Thyroid gland (tissue), 4 donors: ENCODE measurements around the gene TMEM161A. TPM values are rescaled to one million over a fixed set of nuclear protein-coding genes. Genes with fewer than 3 reads are reported as not detected.
A peak's percentile ranks its signal among the peaks of the same experiment; 100 is the strongest.

Experiments
- DNase-seq, 2 donors: peaks; one replicate each; pipeline ENCODE4 v3.0.0-alpha.2; 2019
- H3K27ac ChIP-seq, 3 donors: fragments of 200-600 bp; sonication (generic); 1 replicate in 2 of 3; 2 replicates in 1 of 3; pipeline ENCODE4 v1.5.1; 2016 to 2019; ENCODE audit warnings: mild to moderate bottlenecking in 1 of 3, moderate library complexity in 1 of 3
- H3K27me3 ChIP-seq: fragments of 200-600 bp; sonication (generic); one replicate; pipeline ENCODE4 v1.5.1; 2019
- H3K36me3 ChIP-seq, 2 donors: fragments of 200-600 bp; sonication (generic); one replicate each; pipeline ENCODE4 v1.5.1; 2016 to 2019
- H3K4me1 ChIP-seq, 2 donors: fragments of 200-600 bp; sonication (generic); one replicate each; pipeline ENCODE4 v1.5.1; 2017 to 2019
- H3K4me3 ChIP-seq, 3 donors: fragments of 200-600 bp; sonication (generic); replicated peaks in 1 of 3; 1 replicate in 2 of 3; 2 replicates in 1 of 3; pipeline ENCODE4 v1.5.1; 2016; ENCODE audit warnings: mild to moderate bottlenecking in 1 of 3
- H3K9me3 ChIP-seq: fragments of 200-600 bp; sonication (generic); one replicate; pipeline ENCODE4 v1.5.1; 2017
- CTCF ChIP-seq, 6 experiments: fragments of 200-600 bp in 3 of 6; fragments of 450-650 bp in 3 of 6; sonication (generic) in 3 of 6; IDR thresholded peaks; one replicate each; pipeline ENCODE4 v1.5.1; 2016 to 2019; ENCODE audit warnings: antibody characterized with exemption in 6 of 6, mild to moderate bottlenecking in 2 of 6, inconsistent platforms in 1 of 6, moderate library complexity in 1 of 6
- POLR2A ChIP-seq, 2 donors: fragments of 450-650 bp; IDR thresholded peaks; one replicate each; pipeline ENCODE4 v1.6.1; 2017; ENCODE audit warnings: antibody characterized with exemption in 2 of 2, mild to moderate bottlenecking in 2 of 2, moderate library complexity in 1 of 2
- WGBS, 2 donors: methylation state at CpG; one replicate each; pipeline ENCODE4 v1.1.5; 2017; 5-methylcytosine and 5-hydroxymethylcytosine counted together
- intact Hi-C: fragments of 100-400 bp; cut with DNase I; formaldehyde crosslinking; loops from one replicate; pipeline ENCODE4 v1.15.1; 2023
- total RNA-seq, 4 donors: library from RNA; depleted of rRNA; stranded (reverse); fragments of >200 nt; gene quantifications; one replicate each; pipeline ENCODE4 v1.2.3, GENCODE V29; 2016

Gene TMEM161A
- total RNA-seq, 4 donors from 2014 or later: 29.6 to 37.8 (median 33.1) TPM

- H3K27me3 ChIP-seq: no peaks in the 10 kb centered on the region
- intact Hi-C loops: loop anchor here (10.0 kb wide), 1 partner anchor 77 kb away; no protein-coding TSS in a partner anchor
- no peaks in the 10 kb centered on the region for H3K9me3 ChIP-seq
- no peak overlapping the region for H3K4me3 ChIP-seq
- no peak overlapping the region for H3K27ac ChIP-seq
- WGBS, 2 donors: 98 to 100% methylated on average over 4 to 5 of the region's 5 CpGs
- TF ChIP-seq CTCF (IDR thresholded peaks at IDR 0.05): no peak
- no peak for TF ChIP-seq POLR2A (IDR thresholded peaks at IDR 0.05)
- H3K4me1 ChIP-seq: peaks cover 4 to 7% of the 10 kb centered on the region in 2 donors
- DNase-seq: no peak
- peaks cover 0 to 4% of the 10 kb centered on the region in 2 donors for H3K36me3 ChIP-seq
These were observed 9.1 kb upstream of the TMEM161A start for GRCh38 chr19:19147344-19147743.

DNA sequence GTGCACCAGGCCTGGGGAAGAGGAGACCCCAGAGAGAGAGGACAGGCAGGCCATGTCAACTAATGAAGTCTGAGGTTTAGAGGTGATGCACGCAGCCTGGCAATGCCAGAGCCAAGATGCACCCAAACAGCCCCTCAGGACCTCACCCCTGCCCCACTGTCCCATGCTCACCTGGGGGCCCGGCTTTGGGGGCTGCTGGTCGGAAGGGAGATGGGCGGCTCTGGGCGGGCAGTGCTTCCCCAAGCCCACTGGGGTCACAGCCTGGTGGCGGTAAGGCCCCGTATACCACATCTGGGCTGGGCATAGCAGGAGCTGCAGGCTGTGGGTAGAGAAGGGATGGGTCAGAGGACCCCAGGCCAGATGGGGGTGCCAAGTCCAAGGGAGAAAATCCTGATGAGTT is 8.6 kb upstream of the TMEM161A start:
- DNase-seq: no peak
- Histone ChIP-seq H3K27ac (no peak overlapping the region), H3K9me3 (no peaks in the 10 kb centered on the region), H3K4me3 (no peak overlapping the region), H3K36me3 (peaks cover 0 to 4% of the 10 kb centered on the region in 2 donors), H3K4me1 (peaks cover 4 to 7% of the 10 kb centered on the region in 2 donors), H3K27me3 (no peaks in the 10 kb centered on the region)
- no peak for TF ChIP-seq POLR2A (IDR thresholded peaks at IDR 0.05)
- no peak for TF ChIP-seq CTCF (IDR thresholded peaks at IDR 0.05)
- WGBS, 2 donors: 91 to 98% methylated on average over 6 to 7 of the region's 7 CpGs
- intact Hi-C loops: loop anchor here (10.0 kb wide), 1 partner anchor 78 kb away; no protein-coding TSS in a partner anchor

DNA sequence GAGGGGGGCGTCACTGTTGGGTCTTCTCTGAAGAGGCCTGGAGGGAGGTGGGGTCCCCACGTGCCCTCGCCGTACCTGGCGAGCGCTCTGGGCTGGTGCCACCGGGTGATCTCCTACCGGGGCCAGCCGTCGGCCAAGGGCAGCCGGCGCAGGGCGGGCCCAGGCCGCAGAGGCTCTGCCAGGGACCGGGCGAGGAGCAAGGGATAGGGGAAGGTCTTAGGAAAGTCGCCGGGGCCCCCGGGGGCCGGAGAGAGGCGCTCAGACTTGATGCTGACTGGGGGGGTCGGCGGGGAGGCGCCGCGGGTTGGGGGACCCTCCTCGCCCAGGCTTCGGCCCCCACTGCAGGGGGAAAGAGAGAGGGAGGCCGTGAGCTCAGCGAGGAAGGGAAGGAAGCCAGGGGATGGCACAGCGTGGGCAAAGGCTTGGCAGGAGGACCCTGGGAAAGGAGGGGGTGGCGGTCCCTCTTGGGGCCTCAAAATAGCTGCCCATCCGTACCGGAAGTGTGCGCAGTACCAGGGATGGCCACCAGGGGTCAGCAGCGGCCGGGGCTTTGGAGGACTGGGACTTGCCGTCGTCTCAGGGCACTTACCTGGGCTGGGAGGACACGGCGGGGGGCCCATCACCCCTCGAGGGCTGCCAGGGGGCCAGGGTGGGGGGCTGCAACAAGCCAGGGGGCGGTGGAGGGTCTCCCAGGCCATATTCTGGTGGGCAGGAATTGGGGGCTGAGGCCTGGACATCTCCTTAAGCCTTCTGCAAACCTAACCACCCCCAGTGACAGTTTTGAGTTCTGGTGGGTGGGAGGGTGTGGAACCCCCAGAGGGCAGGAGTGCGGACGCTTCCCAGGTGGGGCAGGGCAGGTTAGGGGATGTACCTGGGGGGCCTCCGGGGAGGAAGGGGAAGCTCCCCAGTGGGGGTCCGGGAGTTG is 7.7 kb upstream of the TMEM161A start:
- Histone ChIP-seq H3K9me3 (no peaks in the 10 kb centered on the region), H3K27me3 (no peaks in the 10 kb centered on the region), H3K4me3 (no peak overlapping the region), H3K4me1 (peaks cover 4 to 7% of the 10 kb centered on the region in 2 donors), H3K27ac (no peak overlapping the region), H3K36me3 (peaks cover 0 to 4% of the 10 kb centered on the region in 2 donors)
- intact Hi-C loops: loop anchor here (10.0 kb wide), 1 partner anchor 79 kb away; no protein-coding TSS in a partner anchor
- 37 to 48% methylated on average over 17 to 32 of the region's 47 CpGs for WGBS, 2 donors
- DNase-seq: peak; percentile 69 to 77
- TF ChIP-seq POLR2A (IDR thresholded peaks at IDR 0.05) (no peak), CTCF (IDR thresholded peaks at IDR 0.05) (peak; percentile 80 to 99 (median 92))

DNA sequence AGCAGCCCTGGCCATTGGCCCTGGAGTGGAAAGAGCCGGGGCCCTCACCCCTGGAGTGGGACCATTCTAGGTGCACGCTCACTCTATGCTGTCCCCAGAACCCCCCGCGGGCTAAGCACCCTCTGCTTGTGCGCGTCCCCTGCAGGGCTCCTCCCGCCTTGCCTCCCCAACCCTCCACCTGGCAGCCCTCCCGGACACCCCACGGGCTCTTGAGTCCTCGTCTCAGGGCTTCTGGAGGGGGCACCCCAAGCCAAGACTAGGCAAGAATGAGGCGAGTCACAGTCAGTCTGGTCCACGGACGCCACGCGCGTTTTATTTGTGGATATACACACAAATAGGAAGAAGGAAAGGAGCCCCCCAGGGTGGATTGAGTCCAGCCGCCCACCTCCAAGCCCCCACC is 7.0 kb upstream of the TMEM161A start:
- no peaks in the 10 kb centered on the region for H3K27me3 ChIP-seq
- no peak overlapping the region for H3K27ac ChIP-seq
- H3K4me1 ChIP-seq: peaks cover 4 to 7% of the 10 kb centered on the region in 2 donors
- DNase-seq: no peak
- no peak overlapping the region for H3K4me3 ChIP-seq
- H3K9me3 ChIP-seq: no peaks in the 10 kb centered on the region
- intact Hi-C loops: loop anchor here (10.0 kb wide), 1 partner anchor 80 kb away; no protein-coding TSS in a partner anchor
- WGBS, 2 donors: 94 to 95% methylated on average over 4 to 9 of the region's 17 CpGs
- TF ChIP-seq CTCF (IDR thresholded peaks at IDR 0.05) (no peak), POLR2A (IDR thresholded peaks at IDR 0.05) (no peak)
- peaks cover 0 to 4% of the 10 kb centered on the region in 2 donors for H3K36me3 ChIP-seq

- intact Hi-C loops: loop anchor here (2.0 to 10.0 kb wide), 2 partner anchors 82 to 88 kb away; no protein-coding TSS in a partner anchor
- 90 to 92% methylated on average over 12 of the region's 12 CpGs for WGBS, 2 donors
- no peaks in the 10 kb centered on the region for H3K36me3 ChIP-seq
- no peaks in the 10 kb centered on the region for H3K27me3 ChIP-seq
- TF ChIP-seq POLR2A (IDR thresholded peaks at IDR 0.05): no peak
- no peak for TF ChIP-seq CTCF (IDR thresholded peaks at IDR 0.05)
- no peak overlapping the region for H3K4me3 ChIP-seq
- peaks cover 11% of the 10 kb centered on the region in 2 donors for H3K4me1 ChIP-seq
- H3K9me3 ChIP-seq: no peaks in the 10 kb centered on the region
- no peak for DNase-seq
- no peak overlapping the region for H3K27ac ChIP-seq
These were observed 4.1 kb upstream of the TMEM161A start for GRCh38 chr19:19142347-19142746.
